KMS-11 (cell line): ENCODE measurements around the gene TFF3.

ENCODE experiments used
- H2AFZ ChIP-seq: fragments of 200-600 bp; sonication (generic); 2 replicates; pipeline ENCODE4 v1.6.1; 2016; ENCODE audit warnings: antibody characterized with exemption, mixed run types, low read depth
- H3K27ac ChIP-seq: fragments of 200-600 bp; sonication (generic); 2 replicates; pipeline ENCODE4 v1.6.1; 2016; ENCODE audit warnings: mild to moderate bottlenecking, mixed run types
- H3K27me3 ChIP-seq: fragments of 200-600 bp; sonication (generic); 2 replicates; pipeline ENCODE4 v1.6.1; 2017; ENCODE audit warnings: mild to moderate bottlenecking, low read depth, mixed run types, moderate library complexity; ENCODE audit not compliant: insufficient read depth
- H3K36me3 ChIP-seq: fragments of 200-600 bp; sonication (generic); 2 replicates; pipeline ENCODE4 v1.6.1; 2017; ENCODE audit warnings: mild to moderate bottlenecking, mixed run types; ENCODE audit not compliant: insufficient read depth
- H3K4me1 ChIP-seq: fragments of 200-600 bp; sonication (generic); 2 replicates; pipeline ENCODE4 v1.6.1; 2016; ENCODE audit warnings: mild to moderate bottlenecking, low read depth, mixed run types; ENCODE audit not compliant: poor library complexity, severe bottlenecking
- H3K4me2 ChIP-seq: fragments of 200-600 bp; sonication (generic); 2 replicates; pipeline ENCODE4 v1.7.0; 2016; ENCODE audit warnings: mild to moderate bottlenecking, mixed run types
- H3K4me3 ChIP-seq: fragments of 200-600 bp; sonication (generic); IDR thresholded peaks from 2 replicates; pipeline ENCODE4 v1.6.1; 2017; ENCODE audit warnings: low read depth, low read length, mixed read lengths; ENCODE audit not compliant: insufficient read depth
- H3K79me2 ChIP-seq: fragments of 200-600 bp; sonication (generic); 2 replicates; pipeline ENCODE4 v1.6.1; 2016; ENCODE audit warnings: low read depth, mixed run types; ENCODE audit not compliant: insufficient read depth
- H3K9ac ChIP-seq: fragments of 200-600 bp; sonication (generic); 2 replicates; pipeline ENCODE4 v1.6.1; 2016; ENCODE audit warnings: mild to moderate bottlenecking, mixed run types
- H4K20me1 ChIP-seq: fragments of 200-600 bp; sonication (generic); 2 replicates; pipeline ENCODE4 v1.6.1; 2016; ENCODE audit warnings: mild to moderate bottlenecking, mixed run types; ENCODE audit not compliant: insufficient read depth
- TF ChIP-seq, protein P1 (sequence below): fragments of 200-600 bp; sonication (generic); conservative IDR thresholded peaks from 2 replicates; pipeline ENCODE4 v1.6.1; 2017; ENCODE audit warnings: low read depth, mild to moderate bottlenecking, antibody characterized with exemption, low read length, moderate library complexity, mixed read lengths

Gene TFF3

DNA sequence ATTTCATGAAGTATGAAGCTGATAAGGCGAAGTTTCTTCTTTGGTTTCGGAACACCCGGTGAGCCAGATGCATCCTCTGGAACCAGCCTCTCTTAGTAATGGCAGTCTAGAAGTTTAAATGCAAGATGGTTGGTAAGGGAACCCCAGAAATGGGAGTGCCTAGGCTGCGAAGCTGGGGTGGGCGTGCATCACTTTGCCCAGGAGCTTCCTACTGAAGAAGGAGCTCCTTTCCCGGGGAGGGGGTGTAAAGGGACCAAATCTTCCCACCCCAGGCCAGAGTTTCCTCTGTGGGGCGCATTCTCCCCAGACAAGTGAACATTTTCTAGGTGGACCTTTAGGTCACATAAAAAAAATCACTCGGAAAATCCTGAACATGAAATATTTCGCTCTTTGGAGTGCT, 31.2 kb upstream of the TFF3 start:
- peaks cover 29% of the 10 kb centered on the region for H3K27me3 ChIP-seq
- H3K79me2 ChIP-seq = no peaks in the 10 kb centered on the region
- H3K4me3 ChIP-seq = no peak overlapping the region
- H3K27ac ChIP-seq = no peak overlapping the region
- no peak overlapping the region for H2AFZ ChIP-seq
- no peak overlapping the region for H3K4me2 ChIP-seq
- H3K4me1 ChIP-seq = no peaks in the 10 kb centered on the region
- no peaks in the 10 kb centered on the region for H4K20me1 ChIP-seq
- no peak overlapping the region for H3K9ac ChIP-seq
- no peaks in the 10 kb centered on the region for H3K36me3 ChIP-seq
- TF ChIP-seq, protein P1, sequence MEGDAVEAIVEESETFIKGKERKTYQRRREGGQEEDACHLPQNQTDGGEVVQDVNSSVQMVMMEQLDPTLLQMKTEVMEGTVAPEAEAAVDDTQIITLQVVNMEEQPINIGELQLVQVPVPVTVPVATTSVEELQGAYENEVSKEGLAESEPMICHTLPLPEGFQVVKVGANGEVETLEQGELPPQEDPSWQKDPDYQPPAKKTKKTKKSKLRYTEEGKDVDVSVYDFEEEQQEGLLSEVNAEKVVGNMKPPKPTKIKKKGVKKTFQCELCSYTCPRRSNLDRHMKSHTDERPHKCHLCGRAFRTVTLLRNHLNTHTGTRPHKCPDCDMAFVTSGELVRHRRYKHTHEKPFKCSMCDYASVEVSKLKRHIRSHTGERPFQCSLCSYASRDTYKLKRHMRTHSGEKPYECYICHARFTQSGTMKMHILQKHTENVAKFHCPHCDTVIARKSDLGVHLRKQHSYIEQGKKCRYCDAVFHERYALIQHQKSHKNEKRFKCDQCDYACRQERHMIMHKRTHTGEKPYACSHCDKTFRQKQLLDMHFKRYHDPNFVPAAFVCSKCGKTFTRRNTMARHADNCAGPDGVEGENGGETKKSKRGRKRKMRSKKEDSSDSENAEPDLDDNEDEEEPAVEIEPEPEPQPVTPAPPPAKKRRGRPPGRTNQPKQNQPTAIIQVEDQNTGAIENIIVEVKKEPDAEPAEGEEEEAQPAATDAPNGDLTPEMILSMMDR = no peak

DNA sequence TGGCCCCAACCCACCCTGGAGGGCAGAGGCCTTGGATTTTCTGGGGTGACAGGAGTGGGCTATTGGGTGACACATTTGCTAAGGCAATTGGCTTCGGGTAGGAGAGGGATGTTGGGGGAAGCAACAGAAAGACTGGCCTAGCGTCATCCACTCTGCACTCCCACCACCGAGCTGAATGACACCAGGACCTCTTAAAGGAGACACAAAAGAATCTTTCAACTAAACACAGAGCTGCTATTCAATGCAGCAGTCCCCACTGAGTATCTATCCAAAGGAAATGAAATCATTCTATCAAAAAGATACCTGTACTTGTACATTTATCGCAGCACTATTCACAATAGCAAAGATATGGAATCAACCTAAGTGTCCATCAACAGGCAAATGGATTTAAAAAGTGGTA, 29.4 kb upstream of the TFF3 start:
- H3K36me3 ChIP-seq = no peaks in the 10 kb centered on the region
- no peak overlapping the region for H3K27ac ChIP-seq
- peaks cover 11% of the 10 kb centered on the region; the same call in 1 of the 2 replicates for H3K27me3 ChIP-seq
- no peaks in the 10 kb centered on the region for H3K4me1 ChIP-seq
- no peak overlapping the region for H3K9ac ChIP-seq
- H3K79me2 ChIP-seq = no peaks in the 10 kb centered on the region
- no peak overlapping the region for H3K4me2 ChIP-seq
- no peak overlapping the region for H2AFZ ChIP-seq
- H3K4me3 ChIP-seq = no peak overlapping the region
- no peaks in the 10 kb centered on the region for H4K20me1 ChIP-seq
- TF ChIP-seq, protein P1 = no peak

DNA sequence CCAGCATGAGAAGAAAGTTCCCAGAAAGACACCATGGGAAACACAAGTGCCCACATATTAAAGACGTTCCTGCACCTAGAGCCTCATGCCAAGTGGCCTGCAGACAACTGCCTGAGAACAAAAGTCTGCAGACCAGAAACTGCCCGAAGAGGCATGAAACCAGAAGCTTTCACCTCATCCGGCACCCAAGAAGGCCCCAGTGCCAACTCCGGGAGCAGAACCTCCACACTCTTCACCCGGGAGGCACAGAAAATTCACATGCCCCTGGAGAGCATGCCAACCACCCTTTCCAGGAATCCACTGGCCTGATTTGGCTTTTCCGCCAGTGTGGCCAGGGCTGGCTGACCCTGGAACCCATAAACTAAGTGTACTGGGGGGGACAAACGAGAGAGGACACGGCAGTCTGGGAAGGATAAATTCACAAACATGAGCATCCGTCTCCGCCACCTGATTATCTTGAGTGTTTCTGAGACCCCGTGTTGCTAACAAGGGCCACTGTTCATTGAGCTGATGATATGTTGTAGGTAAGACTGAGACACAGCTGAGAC, 28.8 kb upstream of the TFF3 start:
- Histone ChIP-seq H3K27ac (no peak overlapping the region), H3K79me2 (no peaks in the 10 kb centered on the region), H3K27me3 (peaks cover 10% of the 10 kb centered on the region; the same call in 1 of the 2 replicates), H3K9ac (no peak overlapping the region), H3K4me2 (no peak overlapping the region), H3K4me1 (no peaks in the 10 kb centered on the region), H3K4me3 (no peak overlapping the region), H3K36me3 (no peaks in the 10 kb centered on the region), H2AFZ (no peak overlapping the region), H4K20me1 (no peaks in the 10 kb centered on the region)
- TF ChIP-seq, protein P1 = no peak

DNA sequence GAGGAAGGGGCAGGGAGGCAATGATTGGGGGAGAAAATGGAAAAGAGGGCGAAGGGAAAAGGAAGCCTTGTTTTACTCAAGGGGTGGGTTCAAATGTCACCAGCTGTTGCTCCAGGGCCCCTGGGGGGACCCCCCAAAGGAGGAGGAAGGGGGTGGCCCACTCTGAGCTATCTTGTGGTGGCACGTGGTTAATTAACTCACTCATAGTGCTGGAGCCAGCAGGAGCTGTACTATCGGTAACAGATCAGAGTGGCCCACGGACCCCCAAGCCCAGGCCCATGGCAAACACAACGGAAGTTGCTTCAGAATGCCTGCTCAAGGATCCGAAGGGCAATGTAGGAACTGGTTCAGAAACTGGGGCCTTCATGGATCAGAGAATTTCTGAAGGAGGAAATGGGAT, 28.3 kb upstream of the TFF3 start:
- Histone ChIP-seq H3K4me1 (no peaks in the 10 kb centered on the region), H3K4me3 (no peak overlapping the region), H2AFZ (no peak overlapping the region), H4K20me1 (no peaks in the 10 kb centered on the region), H3K9ac (no peak overlapping the region), H3K27me3 (peaks cover 10% of the 10 kb centered on the region; the same call in 1 of the 2 replicates), H3K36me3 (no peaks in the 10 kb centered on the region), H3K27ac (no peak overlapping the region), H3K4me2 (no peak overlapping the region), H3K79me2 (no peaks in the 10 kb centered on the region)
- TF ChIP-seq, protein P1 = no peak
